NT2/D1 (cell line): ENCODE data around the gene PRICKLE1.

Experiments
- SUZ12 ChIP-seq: IDR thresholded peaks from 2 replicates; pipeline ENCODE4 v1.6.1; 2011; ENCODE audit not compliant: insufficient read length, insufficient read depth; ENCODE audit errors: extremely low read depth
- YY1 ChIP-seq: IDR thresholded peaks from 2 replicates; pipeline ENCODE4 v1.6.1; 2011; ENCODE audit not compliant: insufficient read length, insufficient read depth
- ZNF274 ChIP-seq: IDR thresholded peaks from 2 replicates; pipeline ENCODE4 v1.6.1; 2011; ENCODE audit warnings: mild to moderate bottlenecking, low read depth, low read length

- no peak for TF ChIP-seq ZNF274
- TF ChIP-seq YY1 = no peak
- TF ChIP-seq SUZ12 = no peak
Measured at GRCh38 chr12:42445891-42446290, 143.7 kb downstream of the PRICKLE1 start.
